Left colon (tissue), 2 donors: ENCODE data around the gene NDUFA5. TPM values are rescaled to one million over a fixed set of nuclear protein-coding genes. Genes with fewer than 3 reads are reported as not detected.

Experiments used
- ATAC-seq: fragments of 200-7000 bp; cut with Tn5 transposase; one replicate; pipeline ENCODE4 v1.9.1; 2020; ENCODE audit warnings: mild to moderate bottlenecking, moderate library complexity
- DNase-seq, 2 donors: peaks; one replicate each; pipeline ENCODE4 v3.0.0-alpha.2; 2020
- intact Hi-C, 2 donors: fragments of 100-400 bp; cut with DNase I in 1 of 2; cut with micrococcal nuclease in 1 of 2; formaldehyde crosslinking; loops; one replicate each; pipeline versions ENCODE4 v1.11.2 to v1.14.0; 2022; cut with DNase I, micrococcal nuclease
- long read RNA-seq: library from polyadenylated mRNA; unstranded; transcript quantifications from one replicate; pipeline ENCODE4 v2.0.0, GENCODE V29; 2021
- total RNA-seq, 2 donors: library from RNA; stranded (reverse); fragmentation: NEBNext Ultra II Directional; extraction: Animal tissue kit (Norgen Biotek cat#: 25700); gene quantifications; one replicate each; pipeline ENCODE4 v1.2.1, GENCODE V29; 2021
- donor health status: DM: no; HTN: no; CAD: no.
- donor health status: DM: yes; HTN: yes; CAD: no.

NDUFA5 gene
- 100 to 1,000 TPM in 1 of 2 donors, 10 to 100 TPM in 1; 98.6 to 117 TPM for total RNA-seq
- long read RNA-seq, full-length matches to known transcripts, result 182 of 189 reads
- long read RNA-seq, partial matches to known transcripts, result 2 of 189 reads
- long read RNA-seq, other reads (novel, unspliced or antisense), result 5 of 189 reads

GRCh38 chr7:123557398-123558288 is at the start of gene NDUFA5:
NDUFA5 (minus strand) TSS chr7:123557818; CDS start chr7:123557795, 23 bp downstream.
- intact Hi-C loops, result loop anchor here in 1 of 2 donors (10.0 kb wide), 1 partner anchor 197 kb away; no protein-coding TSS in a partner anchor
- peak; percentile 98 to 99 for DNase-seq

GRCh38 chr7:123604739-123605138 is 47.1 kb upstream of the NDUFA5 start:
- ATAC-seq, result no peak
- no peak for DNase-seq
- intact Hi-C loops, result no loop called here

More at GRCh38 chr7:123557398-123558288, at the start of gene NDUFA5:
- ATAC-seq, result peak; percentile 100

GRCh38 chr7:123602648-123603047 is 45.0 kb upstream of the NDUFA5 start:
- ATAC-seq (no peak), DNase-seq (no peak)
- intact Hi-C loops, result no loop called here

- ATAC-seq (no peak), DNase-seq (no peak)
- intact Hi-C loops, result no loop called here
Observed at GRCh38 chr7:123601530-123601929, 43.9 kb upstream of the NDUFA5 start, which contains the start of gene ASB15. ASB15 (plus strand) TSS chr7:123601821; CDS start chr7:123614503, 12,682 bp downstream.

- DNase-seq (no peak), ATAC-seq (no peak)
- intact Hi-C loops, result no loop called here
Observed at GRCh38 chr7:123600876-123601275, 43.3 kb upstream of the NDUFA5 start.

GRCh38 chr7:123599766-123600165 is 42.1 kb upstream of the NDUFA5 start:
- intact Hi-C loops, result no loop called here
- no peak for DNase-seq

GRCh38 chr7:123598657-123599056 is 41.0 kb upstream of the NDUFA5 start:
- intact Hi-C loops, result no loop called here
- DNase-seq (no peak), ATAC-seq (no peak)

More at GRCh38 chr7:123599766-123600165, 42.1 kb upstream of the NDUFA5 start:
- no peak for ATAC-seq

GRCh38 chr7:123594813-123595241 is 37.2 kb upstream of the NDUFA5 start:
- peak; percentile 27 to 52 for DNase-seq
- intact Hi-C loops, result no loop called here
- ATAC-seq, result peak; percentile 59

DNA sequence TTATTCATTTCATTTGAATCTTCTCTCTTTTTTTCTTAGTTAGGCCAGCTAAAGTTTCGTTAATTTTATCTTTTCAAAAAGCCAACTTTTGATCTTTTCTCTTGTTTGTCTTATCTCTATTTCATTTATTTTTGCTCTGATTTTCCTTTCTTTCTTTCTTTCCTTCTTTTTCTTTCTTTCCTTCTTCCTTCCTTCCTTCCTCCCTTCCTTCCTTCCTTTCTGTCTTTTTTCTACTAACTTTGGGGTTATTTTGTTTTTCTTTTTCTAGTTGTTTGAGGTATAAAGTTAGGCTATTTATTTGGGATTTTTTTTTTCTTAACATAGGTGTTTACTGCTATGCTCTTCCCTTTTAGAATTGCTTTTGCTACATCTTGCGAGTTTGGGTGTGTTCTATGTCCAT is 30.8 kb upstream of the NDUFA5 start:
- intact Hi-C loops, result no loop called here
- ATAC-seq (no peak), DNase-seq (no peak)

GRCh38 chr7:123583821-123584220 is 26.2 kb upstream of the NDUFA5 start:
- ATAC-seq (no peak), DNase-seq (no peak)
- intact Hi-C loops, result no loop called here

DNA sequence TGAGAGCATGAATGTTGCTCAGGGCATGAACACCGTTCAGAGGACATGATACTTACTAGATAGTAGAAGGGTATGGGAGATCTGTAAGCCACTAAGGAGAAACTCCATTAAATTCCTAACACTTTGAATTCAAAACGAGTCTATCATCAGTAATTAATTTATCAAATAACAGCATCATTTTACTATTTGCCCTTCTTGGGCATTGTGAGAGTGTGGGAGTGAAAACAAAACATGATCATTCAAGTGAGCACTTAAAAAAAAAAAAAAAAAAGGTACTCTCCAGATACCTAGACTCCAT is 23.5 kb upstream of the NDUFA5 start:
- ATAC-seq, result no peak
- intact Hi-C loops, result no loop called here
- no peak for DNase-seq

- intact Hi-C loops, result no loop called here
- ATAC-seq (peak; percentile 74), DNase-seq (no peak)
Observed at GRCh38 chr7:123580406-123581161, 23.0 kb upstream of the NDUFA5 start.

GRCh38 chr7:123579416-123579815 is 21.8 kb upstream of the NDUFA5 start:
- ATAC-seq, result no peak
- intact Hi-C loops, result no loop called here
- no peak for DNase-seq

DNA sequence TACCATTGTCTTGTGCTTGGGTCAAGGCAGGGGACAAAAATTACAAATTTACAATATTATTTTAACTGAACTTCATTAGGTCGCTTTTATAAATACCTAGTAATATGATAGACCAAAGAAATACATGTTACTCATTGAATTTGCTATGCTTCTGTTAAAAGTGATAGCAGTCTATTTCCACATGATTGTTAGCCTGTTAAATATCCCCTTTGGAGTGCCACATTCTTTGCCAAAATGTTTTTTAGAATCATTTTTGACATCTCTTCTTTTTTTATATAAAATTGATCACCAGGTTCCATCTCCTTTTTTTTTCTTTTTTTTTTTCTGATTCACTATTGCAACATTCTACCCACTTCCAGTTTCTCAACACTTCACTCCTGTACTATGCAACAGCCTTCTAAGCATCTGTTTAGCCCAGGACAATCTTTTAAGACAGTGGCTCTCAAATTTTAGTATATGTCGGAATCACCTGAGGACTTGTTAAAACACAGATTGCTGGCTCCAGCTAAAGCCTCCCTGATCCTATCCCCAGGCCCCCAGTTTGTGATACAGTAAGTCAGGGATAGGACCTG is 16.4 kb upstream of the NDUFA5 start:
- intact Hi-C loops, result no loop called here
- ATAC-seq (no peak), DNase-seq (no peak)

DNA sequence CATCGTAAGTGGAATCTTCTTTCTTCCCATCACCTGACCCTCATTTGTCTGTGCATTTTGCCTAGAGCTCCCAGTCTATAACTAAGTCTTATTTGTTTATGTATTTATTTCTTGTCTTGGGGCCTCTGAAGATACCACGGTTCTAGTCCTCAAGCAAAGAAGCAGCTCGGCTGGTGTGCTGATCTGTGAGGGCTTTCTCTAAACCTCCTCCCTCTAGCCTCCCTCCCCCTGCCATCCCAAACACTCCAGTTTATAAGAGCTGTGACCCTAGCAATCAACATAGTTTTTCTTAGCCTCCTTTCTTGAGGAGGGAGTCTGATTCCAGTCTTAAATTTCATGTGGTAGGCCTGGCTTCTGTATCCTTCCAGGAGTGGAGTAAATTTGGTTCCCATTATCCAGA is 15.7 kb upstream of the NDUFA5 start:
- intact Hi-C loops, result no loop called here
- ATAC-seq (no peak), DNase-seq (no peak)

DNA sequence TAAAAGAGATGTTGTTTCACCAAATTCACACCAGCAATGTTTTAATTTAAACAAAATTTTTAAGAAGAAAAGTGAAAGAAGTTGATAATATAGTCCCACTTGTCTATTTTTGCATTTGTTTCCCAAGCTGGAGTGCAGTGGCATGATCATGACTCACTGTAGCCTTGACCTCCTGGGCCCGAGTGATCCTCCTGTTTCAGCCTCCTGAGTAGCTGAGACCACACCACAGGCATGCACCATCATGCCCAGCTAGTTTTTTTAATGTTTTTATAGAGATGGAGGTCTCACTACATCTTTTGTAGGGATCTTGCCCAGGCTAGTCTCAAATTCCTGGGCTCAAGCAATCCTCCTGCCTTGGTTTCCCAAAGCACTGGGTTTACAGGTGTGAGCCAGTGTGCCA is 14.1 kb upstream of the NDUFA5 start:
- DNase-seq (no peak), ATAC-seq (no peak)
- intact Hi-C loops, result no loop called here

DNA sequence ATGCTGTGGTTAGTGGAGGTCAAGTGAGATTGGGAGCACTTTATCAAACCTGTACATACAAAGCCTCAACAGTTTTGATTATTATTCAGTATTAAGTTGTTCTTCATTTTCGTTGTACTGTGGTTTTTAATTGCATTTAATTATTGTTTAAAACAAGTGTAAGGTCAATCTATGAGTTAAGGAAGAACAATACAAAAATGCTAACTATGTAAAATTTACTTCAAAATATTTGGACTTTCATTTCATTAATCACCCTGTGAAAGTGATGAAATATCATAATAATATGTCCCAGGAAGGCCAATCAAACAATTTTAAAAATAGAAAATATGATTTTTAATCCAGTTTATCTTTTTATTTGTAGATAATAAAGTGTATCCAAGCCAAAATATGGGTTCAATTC is 13.6 kb upstream of the NDUFA5 start:
- intact Hi-C loops, result no loop called here
- ATAC-seq (no peak), DNase-seq (no peak)

- DNase-seq (no peak), ATAC-seq (no peak)
- intact Hi-C loops, result no loop called here
Observed at GRCh38 chr7:123570390-123571182, 13.0 kb upstream of the NDUFA5 start.
